Measurements from ENCODE around the gene OR5B17.
"Not testable (repeated sequence)": the region's sequence is repeated elsewhere in the genome, so short reads cannot be mapped to it uniquely, and the experiment has no call there.

Gene OR5B17

DNA sequence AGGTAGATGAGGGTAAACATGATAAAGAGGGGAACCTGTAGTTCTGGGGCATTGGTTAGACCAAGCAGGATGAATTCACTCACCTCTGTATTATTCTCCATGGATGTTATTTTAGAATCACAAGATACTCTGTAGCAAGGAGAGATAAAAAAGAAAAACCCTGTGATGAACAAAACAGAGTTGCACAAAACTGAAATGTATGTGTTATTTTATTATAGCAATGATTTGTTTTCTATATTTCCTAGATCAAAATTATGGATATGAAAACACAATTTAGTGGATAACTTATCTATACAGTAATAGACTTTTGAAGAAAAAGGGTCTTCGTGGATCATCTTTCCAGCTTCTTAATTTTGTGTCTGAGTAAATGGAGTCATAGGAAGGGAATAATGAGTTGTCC is at the start of gene OR5B17:
TSS of gene OR5B17 (minus strand) at position 101 of the 400 bp plus-strand sequence. CDS start at position 101, 0 bp downstream.
- DNase-seq (ENCODE audit: low spot score) = no peak

DNA sequence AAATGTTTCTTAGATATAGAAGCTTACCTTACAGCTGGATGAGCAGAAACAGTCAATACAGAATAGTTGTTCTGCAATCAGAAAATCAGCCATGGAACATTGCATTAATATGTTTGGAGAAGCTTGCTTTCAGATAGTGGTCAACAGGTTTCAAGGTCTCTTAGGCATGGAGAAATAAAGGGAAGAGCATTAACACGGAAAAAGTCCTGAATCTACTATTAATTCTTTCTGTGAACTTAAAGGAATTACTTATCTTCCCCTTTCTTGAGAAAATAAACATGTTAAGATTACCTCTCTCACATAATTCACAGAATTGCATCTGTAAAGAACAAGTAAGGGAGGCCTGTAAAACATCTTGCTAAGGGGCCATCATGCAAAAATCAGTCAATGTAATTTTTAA is 47.9 kb upstream of the OR5B17 start, which contains the start of gene OR5B3:
TSS of gene OR5B3 (minus strand) at position 101 of the 400 bp plus-strand sequence. CDS start 3,465 bp downstream, outside the sequence.
- no peak for DNase-seq (ENCODE audit: low spot score)

DNA sequence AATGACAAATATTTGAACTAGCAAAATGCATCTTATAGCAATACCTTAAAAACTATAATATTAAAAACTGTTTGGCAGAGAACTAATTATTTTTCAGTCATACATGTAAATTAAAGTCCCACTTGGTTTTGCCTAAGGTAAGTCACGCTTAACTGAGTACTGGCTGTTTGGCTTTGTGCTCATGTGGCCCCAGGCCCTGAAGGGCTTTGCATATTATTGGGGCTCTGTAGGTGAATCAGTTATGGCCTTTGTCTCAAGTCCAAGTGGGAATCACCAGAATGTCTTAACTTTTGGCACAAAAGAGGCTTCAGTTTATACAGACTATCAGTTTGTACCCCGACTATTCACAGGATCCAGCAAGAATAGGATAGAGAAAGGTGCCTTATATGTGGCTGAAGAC is 40.8 kb upstream of the OR5B17 start:
- DNase-seq (ENCODE audit: low spot score) = not testable (repeated sequence)

DNA sequence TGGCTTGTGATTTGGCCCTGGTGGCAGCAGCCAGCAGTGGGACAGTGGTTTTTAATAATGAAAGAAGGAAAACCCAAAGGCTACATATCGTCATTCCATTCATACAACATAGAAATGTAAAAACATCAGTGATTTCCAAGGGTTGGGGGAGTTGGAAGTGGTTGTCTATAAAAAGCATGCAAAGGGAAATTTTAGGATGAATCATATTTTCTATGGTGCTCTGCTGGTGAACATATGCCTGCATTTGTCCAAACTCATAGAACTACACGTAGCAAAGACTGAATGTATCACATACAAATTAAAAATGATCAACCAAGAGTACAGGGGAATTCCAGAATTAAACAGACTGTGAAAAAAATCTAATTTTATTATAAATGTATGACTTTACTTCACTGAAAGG is 36.7 kb upstream of the OR5B17 start:
- no peak for DNase-seq (ENCODE audit: low spot score)

DNA sequence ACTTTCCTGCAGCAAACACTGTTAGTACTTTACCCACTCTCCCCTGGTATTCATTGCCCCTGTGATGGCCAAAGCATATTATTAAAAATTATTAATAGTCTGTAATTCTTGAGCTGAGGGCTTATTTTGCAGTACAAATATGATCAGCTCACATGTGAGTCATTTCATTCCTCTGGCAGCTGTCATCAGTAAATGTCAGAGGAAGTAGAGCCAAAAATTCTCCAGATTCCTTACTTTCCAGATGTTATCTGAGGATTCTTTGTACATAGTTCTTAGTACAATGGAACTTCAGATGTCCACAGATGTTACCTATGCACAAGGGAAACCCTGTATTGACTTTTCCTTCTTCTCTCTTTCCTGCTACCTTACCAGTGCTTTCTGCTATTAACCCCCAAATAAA is 35.3 kb upstream of the OR5B17 start:
- no peak for DNase-seq (ENCODE audit: low spot score)

DNA sequence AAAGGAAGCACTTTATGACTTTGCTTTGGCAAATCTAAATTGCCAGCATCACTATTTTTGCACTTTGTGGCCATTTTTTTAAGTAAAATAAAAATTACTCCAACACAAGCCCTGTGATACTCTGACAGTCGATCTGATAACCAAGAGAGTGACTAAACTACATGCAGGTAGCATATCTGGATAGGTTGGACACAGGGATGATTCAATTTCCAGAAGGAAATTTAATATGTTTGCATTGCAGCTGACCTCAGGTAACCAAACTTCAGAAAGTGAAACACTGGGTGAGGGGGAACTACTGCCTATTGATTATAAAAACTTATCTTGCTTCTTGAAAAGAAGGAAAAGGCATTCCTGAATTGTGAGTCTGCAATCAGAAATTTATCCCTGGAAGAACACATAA is 33.9 kb upstream of the OR5B17 start:
- DNase-seq (ENCODE audit: low spot score) = no peak

DNA sequence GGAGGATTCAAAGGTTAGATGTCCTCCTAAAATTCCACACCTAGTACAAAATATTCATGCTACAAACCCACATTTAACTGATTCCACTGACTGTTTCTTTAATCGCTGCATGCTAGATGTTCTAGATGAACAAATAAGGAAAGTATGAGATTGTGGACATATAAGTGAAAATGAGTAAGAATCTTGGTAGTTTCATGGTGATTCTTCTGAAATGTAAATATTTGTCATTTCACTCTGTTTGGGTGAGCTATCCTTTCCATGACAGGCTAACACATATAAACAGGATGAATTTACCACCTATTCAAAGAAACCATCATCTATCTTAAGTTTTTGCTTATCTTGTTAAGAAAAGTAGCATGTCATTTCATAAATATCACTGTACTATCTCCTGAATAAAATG is 33.0 kb upstream of the OR5B17 start:
- DNase-seq (ENCODE audit: low spot score) = no peak

DNA sequence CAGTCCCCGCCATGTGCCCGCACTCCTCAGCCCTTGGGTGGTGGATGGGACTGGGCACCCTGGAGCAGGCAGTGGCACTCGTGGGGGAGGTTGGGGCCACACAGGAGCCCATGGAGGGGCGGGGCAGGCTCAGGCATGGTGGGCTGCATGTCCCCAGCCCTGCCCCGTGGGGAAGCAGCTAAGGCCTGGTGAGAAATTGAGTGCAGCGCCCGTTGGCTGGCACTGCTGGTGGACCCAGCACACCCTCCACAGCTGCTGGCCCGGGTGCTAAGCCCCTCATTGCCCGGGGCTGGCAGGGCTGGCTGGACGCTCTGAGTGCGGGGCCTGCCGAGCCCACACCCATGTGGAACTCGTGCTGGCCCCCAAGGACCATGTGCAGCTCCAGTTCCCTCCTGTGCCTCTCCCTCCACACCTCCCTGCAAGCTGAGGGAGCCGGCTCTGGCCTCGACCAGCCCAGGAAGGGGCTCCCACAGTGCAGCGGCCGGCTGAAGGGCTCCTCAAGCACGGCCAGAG is 31.7 kb upstream of the OR5B17 start:
- no peak for DNase-seq (ENCODE audit: low spot score)

DNA sequence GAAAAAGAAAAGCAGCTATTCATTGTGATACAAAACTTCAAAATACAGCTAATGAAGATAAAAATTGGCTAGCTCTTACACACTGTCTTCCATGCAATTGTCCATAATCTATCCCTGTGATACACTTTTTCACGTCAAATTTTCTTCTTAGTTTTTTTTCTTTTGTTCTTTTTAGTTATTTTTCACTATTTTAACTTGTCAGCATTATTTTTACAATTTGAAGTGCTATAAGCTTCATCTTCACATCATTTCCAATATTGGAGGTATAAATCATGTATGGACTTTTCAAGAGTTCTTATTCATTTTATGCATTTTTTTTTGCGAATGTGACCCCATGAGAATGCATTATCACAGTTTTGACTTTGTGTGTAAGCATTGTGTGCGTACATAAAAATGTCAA is 4.1 kb downstream of the OR5B17 start:
- DNase-seq (ENCODE audit: low spot score) = no peak

DNA sequence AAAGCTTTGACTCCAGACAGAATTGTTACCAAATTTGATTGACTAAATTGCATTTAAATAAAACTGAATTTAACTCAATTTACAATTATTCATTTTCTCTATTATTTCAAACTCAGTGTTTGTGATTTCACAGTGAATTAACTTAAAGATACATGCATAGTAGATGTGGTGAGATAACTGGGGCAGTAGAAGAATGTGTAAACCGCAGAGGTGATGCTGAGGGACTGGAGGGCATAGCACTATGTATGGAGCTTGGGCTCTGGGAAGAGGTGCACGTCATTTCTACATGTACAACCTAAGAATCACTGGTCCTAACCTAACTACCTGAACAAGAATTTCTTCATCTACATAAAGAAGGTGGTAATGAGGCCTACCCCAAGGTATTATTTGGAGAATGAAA is 13.7 kb downstream of the OR5B17 start:
- no peak for DNase-seq (ENCODE audit: low spot score)

DNA sequence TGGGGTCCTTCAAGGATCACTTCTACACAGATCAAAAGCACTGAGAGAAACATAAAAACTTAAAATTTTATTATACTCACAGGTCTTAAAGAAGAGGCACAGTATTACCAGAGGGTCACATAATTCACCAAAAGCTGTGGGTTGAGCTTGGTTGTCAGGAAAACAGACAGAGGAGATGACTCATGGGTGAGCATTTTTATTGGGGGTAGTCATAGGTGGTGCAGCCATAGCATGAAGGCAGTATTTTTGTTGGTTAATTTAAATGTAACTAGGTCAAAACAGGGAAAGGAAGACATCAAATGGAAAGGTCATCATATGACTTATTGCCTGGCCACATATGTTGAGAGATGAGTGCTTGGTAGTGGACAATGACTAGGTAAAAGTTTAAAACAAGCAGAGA is 24.2 kb downstream of the OR5B17 start:
- no peak for DNase-seq (ENCODE audit: low spot score)

DNA sequence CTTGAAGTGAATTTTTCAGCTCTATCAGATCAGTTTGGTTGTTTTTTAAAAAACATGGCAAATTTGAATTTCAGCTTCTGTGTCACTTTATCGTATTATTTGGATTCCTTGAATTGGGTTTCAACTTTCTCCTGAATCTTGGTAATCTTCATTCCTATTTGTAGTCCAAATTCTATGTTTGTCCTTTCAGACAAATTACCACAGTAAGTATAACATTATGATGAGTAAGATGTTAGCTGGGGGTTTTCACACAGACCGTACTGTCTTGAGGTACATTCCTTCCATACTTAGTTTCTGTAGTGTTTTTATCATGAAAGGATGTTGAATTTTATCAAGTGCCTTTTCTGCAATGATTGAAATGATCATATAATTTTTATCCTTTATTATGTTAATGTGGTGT is 28.0 kb downstream of the OR5B17 start:
- no peak for DNase-seq (ENCODE audit: low spot score)

DNA sequence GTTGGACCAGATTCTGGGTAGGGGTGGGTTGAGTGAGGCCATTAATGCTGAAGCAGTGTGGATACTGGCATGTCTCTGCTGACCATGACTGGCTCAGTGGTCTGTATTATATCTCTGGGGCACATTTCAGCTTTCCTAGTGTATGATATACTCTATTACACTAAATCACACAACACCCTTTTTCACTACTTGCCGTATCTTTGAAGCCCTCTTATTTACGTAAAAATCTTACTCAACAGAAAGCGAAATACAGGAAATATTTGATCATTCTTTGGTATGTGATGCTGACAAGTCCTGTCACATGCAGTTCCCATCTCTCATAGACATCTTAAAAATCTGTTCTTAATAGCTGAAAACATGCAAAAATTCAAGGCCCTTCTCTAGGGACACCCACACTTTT is 40.3 kb downstream of the OR5B17 start:
- no peak for DNase-seq (ENCODE audit: low spot score)

DNA sequence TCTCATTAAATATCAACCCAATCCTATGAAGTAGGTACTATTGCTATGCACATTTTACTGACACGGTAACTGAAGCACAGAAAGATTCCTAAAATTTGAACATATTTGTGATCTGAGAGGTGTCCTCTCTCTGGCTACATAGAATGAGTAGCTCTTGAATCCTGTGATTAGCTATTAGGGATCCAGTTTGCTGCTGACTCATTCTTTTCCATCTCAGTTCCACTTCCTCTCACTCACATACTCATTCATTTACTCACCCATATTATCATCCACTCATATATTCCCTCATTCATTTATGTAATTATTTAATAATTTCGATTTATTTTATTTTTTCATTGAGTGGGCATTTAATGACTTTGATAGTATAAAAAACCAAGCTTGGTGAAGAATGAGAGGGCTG is 42.7 kb downstream of the OR5B17 start:
- DNase-seq (ENCODE audit: low spot score) = no peak

Measured in hematopoietic multipotent progenitor cell treated with erythropoietin and hydrocortisone succinate and interleukin-3 and kit ligand, for 17 days (in vitro differentiated cells).